Liver (tissue), 3 donors: ENCODE results near the gene PPP1R16B.

ENCODE experiments used
- ATF3 ChIP-seq: IDR thresholded peaks from 2 replicates; pipeline ENCODE4 v1.6.1; 2016; ENCODE audit warnings: antibody characterized with exemption
- CTCF ChIP-seq: fragments of 150-350 bp; IDR thresholded peaks from 2 replicates; pipeline ENCODE4 v1.5.1; 2017; ENCODE audit warnings: improper control_type of control experiment, low read depth, low read length; ENCODE audit not compliant: missing input control
- GABPA ChIP-seq, 2 donors: IDR thresholded peaks in 1 of 2; conservative IDR thresholded peaks in 1 of 2; 2 replicates each; pipeline ENCODE4 v1.6.1; 2016; ENCODE audit warnings: antibody characterized with exemption in 2 of 2, mild to moderate bottlenecking in 1 of 2, moderate library complexity in 1 of 2
- MAX ChIP-seq: IDR thresholded peaks from 2 replicates; pipeline ENCODE4 v1.6.1; 2016; ENCODE audit warnings: antibody characterized with exemption
- RAD21 ChIP-seq, 2 donors: IDR thresholded peaks; 2 replicates each; pipeline ENCODE4 v1.6.1; 2016; ENCODE audit warnings: antibody characterized with exemption in 2 of 2, mild to moderate bottlenecking in 2 of 2
- donor health status: healthy.
- donor health status: healthy.

GRCh38 chr20:38791291-38791690, 14.2 kb upstream of the PPP1R16B start:
- TF ChIP-seq CTCF = no peak
- no peak for TF ChIP-seq ATF3
- no peak for TF ChIP-seq MAX
- TF ChIP-seq RAD21 (IDR thresholded peaks at IDR 0.05) = no peak
- no peak for TF ChIP-seq GABPA (IDR thresholded peaks at IDR 0.05 in 1 of 2, conservative IDR thresholded peaks at IDR 0.05 in 1 of 2)
